Ovary (tissue), 3 donors: Measurements from ENCODE around the gene PPM1B.

Source experiments
- EP300 ChIP-seq: sonication (generic); formaldehyde crosslinking; IDR thresholded peaks from one replicate; pipeline ENCODE4 v1.6.1; 2017; ENCODE audit warnings: antibody characterized with exemption
- TF ChIP-seq, protein P1 (sequence below), 3 donors: fragments of 450-650 bp in 2 of 3; fragments of 200-600 bp in 1 of 3; IDR thresholded peaks; one replicate each; pipeline versions ENCODE4 v1.5.1 to v1.8.0; 2016 to 2022; ENCODE audit warnings: antibody characterized with exemption in 3 of 3, mild to moderate bottlenecking in 1 of 3
- donor health status: DM: no; HTN: no; CAD: no.

DNA sequence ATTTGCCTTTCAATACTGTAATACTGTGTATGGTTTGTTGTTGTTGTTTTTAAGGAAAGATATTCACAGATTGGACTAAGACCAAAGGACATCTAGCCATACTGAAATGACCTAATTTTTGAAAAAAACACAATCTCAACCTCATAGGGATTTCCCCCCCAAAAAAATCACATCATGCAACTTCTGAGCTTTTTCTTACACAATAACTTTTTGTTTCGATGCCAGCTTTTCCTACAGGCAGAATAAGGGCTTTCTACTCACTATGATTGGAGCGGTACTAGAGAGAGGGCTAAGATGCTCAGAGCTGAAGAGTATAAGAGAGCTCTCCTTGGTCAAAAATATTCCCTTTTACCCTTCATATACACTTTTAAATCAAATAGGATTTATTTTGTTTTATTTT, 74.2 kb downstream of the PPM1B start:
- TF ChIP-seq, protein P1, sequence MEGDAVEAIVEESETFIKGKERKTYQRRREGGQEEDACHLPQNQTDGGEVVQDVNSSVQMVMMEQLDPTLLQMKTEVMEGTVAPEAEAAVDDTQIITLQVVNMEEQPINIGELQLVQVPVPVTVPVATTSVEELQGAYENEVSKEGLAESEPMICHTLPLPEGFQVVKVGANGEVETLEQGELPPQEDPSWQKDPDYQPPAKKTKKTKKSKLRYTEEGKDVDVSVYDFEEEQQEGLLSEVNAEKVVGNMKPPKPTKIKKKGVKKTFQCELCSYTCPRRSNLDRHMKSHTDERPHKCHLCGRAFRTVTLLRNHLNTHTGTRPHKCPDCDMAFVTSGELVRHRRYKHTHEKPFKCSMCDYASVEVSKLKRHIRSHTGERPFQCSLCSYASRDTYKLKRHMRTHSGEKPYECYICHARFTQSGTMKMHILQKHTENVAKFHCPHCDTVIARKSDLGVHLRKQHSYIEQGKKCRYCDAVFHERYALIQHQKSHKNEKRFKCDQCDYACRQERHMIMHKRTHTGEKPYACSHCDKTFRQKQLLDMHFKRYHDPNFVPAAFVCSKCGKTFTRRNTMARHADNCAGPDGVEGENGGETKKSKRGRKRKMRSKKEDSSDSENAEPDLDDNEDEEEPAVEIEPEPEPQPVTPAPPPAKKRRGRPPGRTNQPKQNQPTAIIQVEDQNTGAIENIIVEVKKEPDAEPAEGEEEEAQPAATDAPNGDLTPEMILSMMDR (IDR thresholded peaks at IDR 0.05): no peak
- no peak for TF ChIP-seq EP300
